Measurements from ENCODE around the gene GNAI2. TPM values are rescaled to one million over a fixed set of nuclear protein-coding genes. Genes with fewer than 3 reads are reported as not detected.
A peak's percentile ranks its signal among the peaks of the same experiment; 100 is the strongest.

Gene GNAI2
- polyA plus RNA-seq, 1 of the 3 experiments (the other 2 are of a cell fraction), result 649 TPM

GRCh38 chr3:50302095-50303012 lies 66.3 kb downstream of the GNAI2 start:
- Histone ChIP-seq H2AFZ (ENCODE audit: low read depth) (no peak overlapping the region), H3K4me2 (no peak overlapping the region), H3K9me2 (no peaks in the 10 kb centered on the region), H3K4me1 (ENCODE audit: control insufficient read depth in 1 of 2, insufficient read depth in 2 of 2, low read depth in 1 of 2, low read length in 1 of 2) (peaks cover 10 to 38% of the 10 kb centered on the region in 2 experiments; a peak in 2 of 4 replicates), H3K4me3 (ENCODE audit: low read depth in 2 of 2, low read length in 1 of 2) (no peak overlapping the region), H3K27ac (ENCODE audit: low read depth in 2 of 2, low read length in 1 of 2) (peak overlapping the region in 1 of 2 experiments; percentile 76; a peak in 2 of 4 replicates), H3K36me3 (replicated peaks in 1 of 2; ENCODE audit: control insufficient read depth in 1 of 2, insufficient read depth in 2 of 2, low read length in 1 of 2) (peaks cover 0 to 2% of the 10 kb centered on the region in 2 experiments), H3K79me2 (ENCODE audit: insufficient read depth) (peaks cover 7% of the 10 kb centered on the region; the same call in 1 of the 2 replicates), H3K9ac (no peak overlapping the region), H3K9me3 (0 out of 2 replicates have a peak, but pooled peaks cover 7% of the 10 kb centered on the region), H4K20me1 (ENCODE audit: insufficient read depth) (no peaks in the 10 kb centered on the region), H3F3A (replicated peaks; ENCODE audit: insufficient read depth) (no peaks in the 10 kb centered on the region), H3K27me3 (ENCODE audit: insufficient read depth) (no peaks in the 10 kb centered on the region)
- no peak for DNase-seq
- WGBS (ENCODE audit: low lambda C conversion rate), result 86% methylated on average over 19 of the region's 32 CpGs
- no peak for TF ChIP-seq TCF12 (IDR thresholded peaks at IDR 0.05)
- TF ChIP-seq MXI1 (IDR thresholded peaks at IDR 0.05; ENCODE audit: low read depth, low read length), result no peak
- TF ChIP-seq FOXM1 (IDR thresholded peaks at IDR 0.05; ENCODE audit: low read depth), result no peak
- TF ChIP-seq, protein P1, sequence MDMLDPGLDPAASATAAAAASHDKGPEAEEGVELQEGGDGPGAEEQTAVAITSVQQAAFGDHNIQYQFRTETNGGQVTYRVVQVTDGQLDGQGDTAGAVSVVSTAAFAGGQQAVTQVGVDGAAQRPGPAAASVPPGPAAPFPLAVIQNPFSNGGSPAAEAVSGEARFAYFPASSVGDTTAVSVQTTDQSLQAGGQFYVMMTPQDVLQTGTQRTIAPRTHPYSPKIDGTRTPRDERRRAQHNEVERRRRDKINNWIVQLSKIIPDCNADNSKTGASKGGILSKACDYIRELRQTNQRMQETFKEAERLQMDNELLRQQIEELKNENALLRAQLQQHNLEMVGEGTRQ (IDR thresholded peaks at IDR 0.05; ENCODE audit: borderline replicate concordance, low read depth, low read length), result no peak
- no peak for TF ChIP-seq MEF2A (IDR thresholded peaks at IDR 0.05; ENCODE audit: borderline replicate concordance, low read depth)
- TF ChIP-seq RCOR1 (IDR thresholded peaks at IDR 0.05; ENCODE audit: low read length), result no peak
- no peak for TF ChIP-seq SMC3 (IDR thresholded peaks at IDR 0.05; ENCODE audit: low read depth, low read length)
- no peak for TF ChIP-seq TEAD4 (IDR thresholded peaks at IDR 0.05; ENCODE audit: borderline replicate concordance, insufficient read depth)
- no peak for TF ChIP-seq YY1 (IDR thresholded peaks at IDR 0.05; ENCODE audit: low read depth)
- TF ChIP-seq RAD21 (IDR thresholded peaks at IDR 0.05; ENCODE audit: low read length), result no peak
- no peak for TF ChIP-seq GABPA (IDR thresholded peaks at IDR 0.05; ENCODE audit: low read depth)
- TF ChIP-seq NRF1 (IDR thresholded peaks at IDR 0.05; ENCODE audit: low read depth, low read length), result no peak
- TF ChIP-seq RFX5 (IDR thresholded peaks at IDR 0.05; ENCODE audit: low read length), result no peak
- no peak for TF ChIP-seq ELF1 (IDR thresholded peaks at IDR 0.05)
- no peak for TF ChIP-seq NFIC (IDR thresholded peaks at IDR 0.05; ENCODE audit: borderline replicate concordance)
- TF ChIP-seq TAF1 (IDR thresholded peaks at IDR 0.05; ENCODE audit: borderline replicate concordance, low read depth, low read length), result no peak
- TF ChIP-seq, protein P2, sequence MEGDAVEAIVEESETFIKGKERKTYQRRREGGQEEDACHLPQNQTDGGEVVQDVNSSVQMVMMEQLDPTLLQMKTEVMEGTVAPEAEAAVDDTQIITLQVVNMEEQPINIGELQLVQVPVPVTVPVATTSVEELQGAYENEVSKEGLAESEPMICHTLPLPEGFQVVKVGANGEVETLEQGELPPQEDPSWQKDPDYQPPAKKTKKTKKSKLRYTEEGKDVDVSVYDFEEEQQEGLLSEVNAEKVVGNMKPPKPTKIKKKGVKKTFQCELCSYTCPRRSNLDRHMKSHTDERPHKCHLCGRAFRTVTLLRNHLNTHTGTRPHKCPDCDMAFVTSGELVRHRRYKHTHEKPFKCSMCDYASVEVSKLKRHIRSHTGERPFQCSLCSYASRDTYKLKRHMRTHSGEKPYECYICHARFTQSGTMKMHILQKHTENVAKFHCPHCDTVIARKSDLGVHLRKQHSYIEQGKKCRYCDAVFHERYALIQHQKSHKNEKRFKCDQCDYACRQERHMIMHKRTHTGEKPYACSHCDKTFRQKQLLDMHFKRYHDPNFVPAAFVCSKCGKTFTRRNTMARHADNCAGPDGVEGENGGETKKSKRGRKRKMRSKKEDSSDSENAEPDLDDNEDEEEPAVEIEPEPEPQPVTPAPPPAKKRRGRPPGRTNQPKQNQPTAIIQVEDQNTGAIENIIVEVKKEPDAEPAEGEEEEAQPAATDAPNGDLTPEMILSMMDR (IDR thresholded peaks at IDR 0.05), result no peak
- TF ChIP-seq, protein P3, sequence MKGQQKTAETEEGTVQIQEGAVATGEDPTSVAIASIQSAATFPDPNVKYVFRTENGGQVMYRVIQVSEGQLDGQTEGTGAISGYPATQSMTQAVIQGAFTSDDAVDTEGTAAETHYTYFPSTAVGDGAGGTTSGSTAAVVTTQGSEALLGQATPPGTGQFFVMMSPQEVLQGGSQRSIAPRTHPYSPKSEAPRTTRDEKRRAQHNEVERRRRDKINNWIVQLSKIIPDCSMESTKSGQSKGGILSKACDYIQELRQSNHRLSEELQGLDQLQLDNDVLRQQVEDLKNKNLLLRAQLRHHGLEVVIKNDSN (IDR thresholded peaks at IDR 0.05; ENCODE audit: borderline replicate concordance, low read depth), result no peak
- no peak for TF ChIP-seq FOSL2 (IDR thresholded peaks at IDR 0.05; ENCODE audit: borderline replicate concordance, low read depth)
- ChIA-PET CTCF (interaction anchor here (0.8 to 7.7 kb wide), 7 partner anchors 17 to 243 kb away, joined by 3 to 45 read pairs (median 5); partner anchors contain the start of gene TUSC2), POLR2A (no interaction called here)
